K562 (cell line): ENCODE measurements around the gene MCL1. TPM values are rescaled to one million over a fixed set of nuclear protein-coding genes. Genes with fewer than 3 reads are reported as not detected.

ENCODE experiments used
- ATAC-seq: fragments of 200-7000 bp; cut with Tn5 transposase; 3 replicates; pipeline ENCODE4 v1.9.1; 2020; ENCODE audit warnings: moderate library complexity
- BruUV-seq: library from RNA; stranded (reverse); fragments of 400-500 nt; replicated peaks from 2 replicates; lab custom pipeline; 2021; lab: Mats Ljungman, UMichigan
- CTCF ChIA-PET: fragments of 300-600 bp; formaldehyde crosslinking; extraction: SDS; loops from one replicate; lab custom pipeline; 2021; ENCODE audit warnings: low intra/inter-chr PET ratio; lab: Yijun Ruan, JAX
- POLR2A ChIA-PET: fragments of 300-600, 350-650 bp; sonication (Branson Sonifier 250); formaldehyde crosslinking; extraction: SDS; loops from one replicate; lab custom pipeline; 2021; ENCODE audit warnings: antibody characterized with exemption, inconsistent platforms; lab: Yijun Ruan, JAX
- DNase-seq, 4 experiments: peaks; one replicate each; pipeline versions ENCODE4 v3.0.0 to v3.0.0-alpha.2; 2011 to 2018; ENCODE audit warnings: low spot score in 3 of 4, mixed read lengths in 3 of 4; ENCODE audit errors: extremely low read depth in 1 of 4
- FAIRE-seq: peaks from 2 replicates; lab custom pipeline; 2011; peaks lifted over from hg19 to GRCh38; lab: Jason Lieb, UNC
- H2AFZ ChIP-seq: 2 replicates; pipeline ENCODE4 v1.6.0; 2011; ENCODE audit warnings: low read depth, low read length, control low read depth, inconsistent platforms
- H3K27ac ChIP-seq: fragments of 200-600 bp; 3 replicates; pipeline ENCODE4 v1.8.0; 2011; ENCODE audit warnings: low read depth, mild to moderate bottlenecking, control low read depth, inconsistent platforms, low read length, moderate library complexity, mixed read lengths; ENCODE audit errors: extremely low read depth
- H3K27me3 ChIP-seq, 2 experiments: fragments of 300-600 bp in 1 of 2; 2 replicates in 1 of 2; 3 replicates in 1 of 2; pipeline versions ENCODE4 v1.6.0 to v1.8.0; 2011; ENCODE audit warnings: inconsistent platforms in 2 of 2, low read length in 2 of 2, mild to moderate bottlenecking in 1 of 2, mixed read lengths in 1 of 2, moderate library complexity in 1 of 2; ENCODE audit not compliant: control insufficient read depth in 2 of 2, insufficient read depth in 2 of 2
- H3K36me3 ChIP-seq: fragments of 300-600 bp; 3 replicates; pipeline ENCODE4 v1.8.0; 2011; ENCODE audit warnings: mild to moderate bottlenecking, low read length, inconsistent platforms; ENCODE audit not compliant: control insufficient read depth, insufficient read depth
- H3K4me1 ChIP-seq, 2 experiments: fragments of 200-600 bp in 1 of 2; replicated peaks in 1 of 2; 2 replicates in 1 of 2; 3 replicates in 1 of 2; pipeline versions ENCODE4 v1.5.1 to v1.8.0; 2011; ENCODE audit warnings: inconsistent platforms in 2 of 2, low read length in 2 of 2, mild to moderate bottlenecking in 1 of 2, mixed read lengths in 1 of 2, moderate library complexity in 1 of 2; ENCODE audit not compliant: control insufficient read depth in 2 of 2, insufficient read depth in 2 of 2
- H3K4me2 ChIP-seq: 2 replicates; pipeline ENCODE4 v1.6.1; 2011; ENCODE audit warnings: low read length, control low read depth, inconsistent platforms, mixed read lengths; ENCODE audit not compliant: insufficient read depth
- H3K4me3 ChIP-seq: fragments of 200-600 bp; sonication (generic), shearing (Covaris generic); 2 replicates; pipeline ENCODE4 v1.5.1; 2016; ENCODE audit warnings: control low read depth, inconsistent platforms
- H3K79me2 ChIP-seq: fragments of 200-600 bp; 3 replicates; pipeline ENCODE4 v1.8.0; 2011; ENCODE audit warnings: low read length, inconsistent platforms; ENCODE audit not compliant: control insufficient read depth, insufficient read depth
- H3K9ac ChIP-seq, 2 experiments: 2 replicates each; pipeline versions ENCODE4 v1.6.0 to v1.6.1; 2011; ENCODE audit warnings: low read depth in 2 of 2, low read length in 2 of 2, control low read depth in 1 of 2, inconsistent platforms in 1 of 2, mild to moderate bottlenecking in 1 of 2, mixed read lengths in 1 of 2; ENCODE audit not compliant: insufficient read depth in 1 of 2
- H3K9me1 ChIP-seq: one replicate; pipeline ENCODE4 v1.6.0; 2011; ENCODE audit warnings: inconsistent platforms, mild to moderate bottlenecking, low read length, moderate library complexity; ENCODE audit not compliant: control insufficient read depth, insufficient read depth
- H3K9me3 ChIP-seq: replicated peaks from 2 replicates; pipeline ENCODE4 v1.5.1; 2011; ENCODE audit warnings: low read depth, low read length, inconsistent platforms; ENCODE audit not compliant: control insufficient read depth, insufficient read depth
- H4K20me1 ChIP-seq: replicated peaks from 2 replicates; pipeline ENCODE4 v1.6.1; 2011; ENCODE audit warnings: low read length, inconsistent platforms, mixed read lengths; ENCODE audit not compliant: control insufficient read depth, insufficient read depth
- CHD1 ChIP-seq: fragments of 200-600 bp; sonication (generic); IDR thresholded peaks from one replicate; pipeline ENCODE4 v1.6.1; 2012; ENCODE audit warnings: mild to moderate bottlenecking, moderate library complexity, low read length, inconsistent platforms
- DPF2 ChIP-seq: fragments of 450-650 bp; IDR thresholded peaks from 2 replicates; pipeline ENCODE4 v1.6.1; 2016
- GABPA ChIP-seq: fragments of 200-800 bp; sonication (Bioruptor generic); conservative IDR thresholded peaks from 2 replicates; pipeline ENCODE4 v1.6.1; 2016; ENCODE audit warnings: low read depth, missing genetic modification characterization, missing compliant biosample characterization
- HDAC6 ChIP-seq: IDR thresholded peaks from 2 replicates; pipeline ENCODE4 v1.6.1; 2012; ENCODE audit warnings: low read depth, mild to moderate bottlenecking, control low read depth, inconsistent platforms, low read length, moderate library complexity
- LARP7 ChIP-seq: fragments of 450-650 bp; IDR thresholded peaks from 2 replicates; pipeline ENCODE4 v1.6.1; 2016
- NONO ChIP-seq, 2 experiments: fragments of 200-400 bp in 1 of 2; fragments of 450-650 bp in 1 of 2; formaldehyde crosslinking in 1 of 2; IDR thresholded peaks; 2 replicates each; pipeline ENCODE4 v1.6.1; 2017; ENCODE audit warnings: low read depth in 2 of 2, mild to moderate bottlenecking in 2 of 2, moderate library complexity in 2 of 2, low read length in 1 of 2
- PRPF4 ChIP-seq: fragments of 200-400 bp; formaldehyde crosslinking; IDR thresholded peaks from one replicate; pipeline ENCODE4 v1.6.1; 2017; ENCODE audit warnings: low read length, low read depth, mild to moderate bottlenecking; ENCODE audit not compliant: insufficient read depth, poor library complexity, severe bottlenecking
- SRSF9 ChIP-seq: fragments of 200-400 bp; formaldehyde crosslinking; IDR thresholded peaks from 2 replicates; pipeline ENCODE4 v1.6.1; 2017; ENCODE audit warnings: low read depth, low read length, borderline replicate concordance
- ZC3H4 ChIP-seq: sonication (generic); formaldehyde crosslinking; IDR thresholded peaks from 2 replicates; pipeline ENCODE4 v1.9.0; 2021; ENCODE audit warnings: missing genetic modification reagents, borderline replicate concordance
- ZNF24 ChIP-seq: fragments of 450-650 bp; IDR thresholded peaks from 2 replicates; pipeline ENCODE4 v1.6.1; 2016
- ZNF668 ChIP-seq: fragments of 250-450 bp; sonication (Bioruptor Pico); IDR thresholded peaks from 2 replicates; pipeline ENCODE4 v1.8.0; 2022; ENCODE audit warnings: mild to moderate bottlenecking, inconsistent platforms
- WGBS: fragments of 100-300 bp; shearing (Covaris generic); methylation state at CpG from one replicate; pipeline ENCODE4 v1.1.6; 2016; ENCODE audit warnings: low coverage, mixed read lengths; ENCODE audit not compliant: insufficient coverage; ENCODE audit errors: missing lambda C conversion rate; 5-methylcytosine and 5-hydroxymethylcytosine counted together
- in situ Hi-C: fragments of 300-500 bp; cut with MboI; formaldehyde crosslinking; loops from 4 replicates; pipeline ENCODE4 v1.15.0; 2018; ENCODE audit warnings: inconsistent platforms, mixed read lengths
- intact Hi-C: fragments of 100-400 bp; cut with micrococcal nuclease; formaldehyde crosslinking; loops from 2 replicates; pipeline ENCODE4 v1.14.2; 2022
- polyA plus RNA-seq, 8 experiments: library from polyadenylated mRNA; depleted of rRNA in 4 of 8; stranded (reverse) in 5 of 8; unstranded in 3 of 8; fragments of >200 nt; fragmentation: Nextera tagmentation in 2 of 8; fragmentation: Illumina TruSeq in 1 of 8; extraction: Ambion mirVana in 2 of 8; extraction: Trizol in 1 of 8; gene quantifications; 2 replicates each; pipeline versions ENCODE4 v1.2.1 to v1.2.3, GENCODE V29; 2011 to 2014; ENCODE audit warnings: inconsistent platforms in 1 of 8, missing spikeins in 1 of 8
- total RNA-seq, 7 experiments: library from RNA; depleted of rRNA in 6 of 7; stranded (reverse); fragments of >200 nt in 6 of 7; fragmentation: Illumina TruSeq in 2 of 7; extraction: Trizol in 2 of 7; gene quantifications; 2 replicates each; pipeline versions ENCODE4 v1.2.1 to v1.2.3, GENCODE V29; 2011 to 2021; ENCODE audit warnings: low replicate concordance in 1 of 7
- TF ChIP-seq, protein P1 (sequence below): fragments of 250-450 bp; sonication (Bioruptor Pico); IDR thresholded peaks from 2 replicates; pipeline ENCODE4 v1.8.0; 2022; ENCODE audit warnings: inconsistent platforms, mild to moderate bottlenecking, moderate library complexity, borderline replicate concordance
- TF ChIP-seq, protein P2 (sequence below): fragments of 450-650 bp; IDR thresholded peaks from 2 replicates; pipeline ENCODE4 v1.6.1; 2014; ENCODE audit warnings: low read depth, mild to moderate bottlenecking, moderate library complexity, borderline replicate concordance
- TF ChIP-seq, protein P3 (sequence below), 2 experiments: IDR thresholded peaks; 2 replicates each; pipeline ENCODE4 v1.6.1; 2011; ENCODE audit warnings: borderline replicate concordance in 1 of 2, control low read depth in 1 of 2, low read depth in 1 of 2, low read length in 1 of 2, mild to moderate bottlenecking in 1 of 2, mixed read lengths in 1 of 2, moderate library complexity in 1 of 2; ENCODE audit not compliant: insufficient read depth in 1 of 2, insufficient read length in 1 of 2, poor library complexity in 1 of 2, severe bottlenecking in 1 of 2; ENCODE audit errors: extremely low read depth in 1 of 2
- TF ChIP-seq, protein P4 (sequence below): fragments of 450-650 bp; formaldehyde crosslinking; IDR thresholded peaks from 2 replicates; pipeline ENCODE4 v1.4.0; 2020; ENCODE audit warnings: mild to moderate bottlenecking, moderate library complexity

The MCL1 gene
- total and polyA plus RNA-seq, 9 of the 15 experiments (the other 6 are each of a cell fraction or from before 2014, with no cell fraction given), result 27.1 to 224 (median 138) TPM

DNA sequence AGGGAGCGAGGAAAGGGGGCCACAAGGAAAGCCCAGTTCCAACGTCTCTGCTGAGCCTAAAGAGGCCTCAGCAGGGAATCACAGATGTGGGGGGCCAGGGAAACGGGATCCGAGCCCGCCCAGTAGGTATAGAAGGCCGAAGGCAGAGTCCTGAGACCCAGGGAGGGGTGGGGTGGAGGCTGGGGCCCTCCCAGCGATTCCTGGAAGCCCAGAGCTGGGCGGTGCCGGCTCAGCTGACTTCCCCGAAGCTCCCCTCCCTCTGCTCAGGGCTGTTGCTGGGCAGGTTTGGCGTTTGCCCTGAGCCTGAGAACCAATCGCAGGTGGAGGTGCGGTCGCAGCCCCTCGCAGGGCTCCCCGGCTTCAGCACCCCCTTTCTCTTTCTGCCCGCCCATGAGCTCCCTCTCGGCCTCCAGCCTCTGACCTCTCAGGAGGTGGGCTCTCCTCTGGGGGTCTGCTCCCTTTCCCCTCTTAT is 17.4 kb downstream of the MCL1 start:
- ChIA-PET CTCF (interaction anchor here (0.6 to 1.7 kb wide), 4 partner anchors 11 to 434 kb away, joined by 3 to 13 read pairs (median 6); no protein-coding TSS in a partner anchor), POLR2A (interaction anchor here (0.5 to 6.5 kb wide), 14 partner anchors 11 to 1061 kb away, joined by 3 to 148 read pairs (median 4); partner anchors contain the start of genes ADAMTSL4, CTSS, ECM1 and ENSA)
- Histone ChIP-seq H3K4me2 (peak overlapping the region; percentile 78), H3K27ac (peak overlapping the region; percentile 81), H2AFZ (0 out of 2 replicates have a peak overlapping the region, but pooled peaks have one; percentile 2), H3K9me3 (no peaks in the 10 kb centered on the region), H3K4me1 (peaks cover 39 to 69% of the 10 kb centered on the region in 2 experiments), H3K36me3 (peaks cover 70% of the 10 kb centered on the region), H3K9ac (peak overlapping the region; percentile 65 to 89), H4K20me1 (peaks cover 10% of the 10 kb centered on the region; the same call in 1 of the 2 replicates), H3K27me3 (no peaks in the 10 kb centered on the region), H3K9me1 (peaks cover 6% of the 10 kb centered on the region), H3K4me3 (peak overlapping the region; percentile 26), H3K79me2 (peaks cover 29% of the 10 kb centered on the region)
- BruUV-seq, result no TSS peak
- in situ Hi-C loops (loop anchor here (10.0 kb wide), 1 partner anchor 433 kb away; no protein-coding TSS in a partner anchor), intact Hi-C loops (loop anchor here (1.0 to 5.0 kb wide), 5 partner anchors 59 to 435 kb away; partner anchors contain the start of gene GOLPH3L)
- WGBS, result 2% methylated on average over 16 of the region's 18 CpGs
- ATAC-seq (peak; percentile 83), FAIRE-seq (peak; percentile 90), DNase-seq (peak; percentile 82 to 95 (median 88))
- TF ChIP-seq LARP7 (no peak), ZC3H4 (CRISPR knock-in tag) (no peak), GABPA (tag) (no peak), SRSF9 (no peak), ZNF24 (no peak), CHD1 (no peak), DPF2 (peak; percentile 8; the same call in 1 of the 2 replicates), PRPF4 (no peak), ZNF668 (no peak), NONO (IDR thresholded peaks at IDR 0.05; ENCODE audit: low read depth in 2 of 2, low read length in 1 of 2) (0 out of 4 replicates have a peak, but pooled peaks of 1 of the 2 experiments have one; percentile 9), HDAC6 (no peak)
- TF ChIP-seq, protein P1, sequence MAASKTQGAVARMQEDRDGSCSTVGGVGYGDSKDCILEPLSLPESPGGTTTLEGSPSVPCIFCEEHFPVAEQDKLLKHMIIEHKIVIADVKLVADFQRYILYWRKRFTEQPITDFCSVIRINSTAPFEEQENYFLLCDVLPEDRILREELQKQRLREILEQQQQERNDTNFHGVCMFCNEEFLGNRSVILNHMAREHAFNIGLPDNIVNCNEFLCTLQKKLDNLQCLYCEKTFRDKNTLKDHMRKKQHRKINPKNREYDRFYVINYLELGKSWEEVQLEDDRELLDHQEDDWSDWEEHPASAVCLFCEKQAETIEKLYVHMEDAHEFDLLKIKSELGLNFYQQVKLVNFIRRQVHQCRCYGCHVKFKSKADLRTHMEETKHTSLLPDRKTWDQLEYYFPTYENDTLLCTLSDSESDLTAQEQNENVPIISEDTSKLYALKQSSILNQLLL, result no peak
- TF ChIP-seq, protein P2, sequence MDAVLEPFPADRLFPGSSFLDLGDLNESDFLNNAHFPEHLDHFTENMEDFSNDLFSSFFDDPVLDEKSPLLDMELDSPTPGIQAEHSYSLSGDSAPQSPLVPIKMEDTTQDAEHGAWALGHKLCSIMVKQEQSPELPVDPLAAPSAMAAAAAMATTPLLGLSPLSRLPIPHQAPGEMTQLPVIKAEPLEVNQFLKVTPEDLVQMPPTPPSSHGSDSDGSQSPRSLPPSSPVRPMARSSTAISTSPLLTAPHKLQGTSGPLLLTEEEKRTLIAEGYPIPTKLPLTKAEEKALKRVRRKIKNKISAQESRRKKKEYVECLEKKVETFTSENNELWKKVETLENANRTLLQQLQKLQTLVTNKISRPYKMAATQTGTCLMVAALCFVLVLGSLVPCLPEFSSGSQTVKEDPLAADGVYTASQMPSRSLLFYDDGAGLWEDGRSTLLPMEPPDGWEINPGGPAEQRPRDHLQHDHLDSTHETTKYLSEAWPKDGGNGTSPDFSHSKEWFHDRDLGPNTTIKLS, result no peak
- TF ChIP-seq, protein P3, sequence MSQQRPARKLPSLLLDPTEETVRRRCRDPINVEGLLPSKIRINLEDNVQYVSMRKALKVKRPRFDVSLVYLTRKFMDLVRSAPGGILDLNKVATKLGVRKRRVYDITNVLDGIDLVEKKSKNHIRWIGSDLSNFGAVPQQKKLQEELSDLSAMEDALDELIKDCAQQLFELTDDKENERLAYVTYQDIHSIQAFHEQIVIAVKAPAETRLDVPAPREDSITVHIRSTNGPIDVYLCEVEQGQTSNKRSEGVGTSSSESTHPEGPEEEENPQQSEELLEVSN (IDR thresholded peaks at IDR 0.05; ENCODE audit: borderline replicate concordance in 1 of 2, extremely low read depth in 1 of 2, insufficient read depth in 1 of 2, insufficient read length in 1 of 2, low read depth in 1 of 2, low read length in 1 of 2, poor library complexity in 1 of 2, severe bottlenecking in 1 of 2), result no peak
- TF ChIP-seq, protein P4, sequence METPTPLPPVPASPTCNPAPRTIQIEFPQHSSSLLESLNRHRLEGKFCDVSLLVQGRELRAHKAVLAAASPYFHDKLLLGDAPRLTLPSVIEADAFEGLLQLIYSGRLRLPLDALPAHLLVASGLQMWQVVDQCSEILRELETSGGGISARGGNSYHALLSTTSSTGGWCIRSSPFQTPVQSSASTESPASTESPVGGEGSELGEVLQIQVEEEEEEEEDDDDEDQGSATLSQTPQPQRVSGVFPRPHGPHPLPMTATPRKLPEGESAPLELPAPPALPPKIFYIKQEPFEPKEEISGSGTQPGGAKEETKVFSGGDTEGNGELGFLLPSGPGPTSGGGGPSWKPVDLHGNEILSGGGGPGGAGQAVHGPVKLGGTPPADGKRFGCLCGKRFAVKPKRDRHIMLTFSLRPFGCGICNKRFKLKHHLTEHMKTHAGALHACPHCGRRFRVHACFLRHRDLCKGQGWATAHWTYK (CRISPR knock-in tag), result no peak
